GM12878 (cell line): ENCODE measurements around the gene GALNT17. TPM values are rescaled to one million over a fixed set of nuclear protein-coding genes. Genes with fewer than 3 reads are reported as not detected.

Experiments used
- ATAC-seq: fragments of 200-7000 bp; cut with Tn5 transposase; 3 replicates; pipeline ENCODE4 v1.9.1; 2020; ENCODE audit warnings: mild to moderate bottlenecking, moderate library complexity
- BruUV-seq: library from RNA; stranded (reverse); fragments of 400-500 nt; replicated peaks from 2 replicates; lab custom pipeline; 2021; lab: Mats Ljungman, UMichigan
- CTCF ChIA-PET: fragments of 300-600 bp; sonication (Branson Sonifier 250); formaldehyde crosslinking; extraction: SDS; loops from one replicate; lab custom pipeline; 2021; ENCODE audit warnings: inconsistent platforms; lab: Yijun Ruan, JAX
- POLR2A ChIA-PET: fragments of 350-600 bp; formaldehyde crosslinking; extraction: SDS; loops from one replicate; lab custom pipeline; 2021; ENCODE audit warnings: inconsistent platforms; lab: Charles Lee
- RAD21 ChIA-PET: fragments of 300-600 bp; sonication (Branson Sonifier 250); formaldehyde crosslinking; loops from one replicate; lab custom pipeline; 2023; ENCODE audit warnings: antibody characterized with exemption; ENCODE audit not compliant: unreplicated experiment; lab: Charles Lee
- SMC1A ChIA-PET: fragments of 300-600 bp; sonication (Branson Sonifier 250); formaldehyde crosslinking; loops from one replicate; lab custom pipeline; 2023; ENCODE audit not compliant: unreplicated experiment, uncharacterized antibody; lab: Charles Lee
- DNase-seq: peaks from one replicate; pipeline ENCODE4 v3.0.0-alpha.2; 2011; ENCODE audit warnings: low read depth, low spot score
- FAIRE-seq: peaks from 3 replicates; lab custom pipeline; 2011; peaks lifted over from hg19 to GRCh38; lab: Jason Lieb, UNC
- H2AFZ ChIP-seq: 2 replicates; pipeline ENCODE4 v1.6.0; 2011; ENCODE audit warnings: low read depth, low read length, control low read depth; ENCODE audit not compliant: control insufficient read depth
- H3K27ac ChIP-seq: 2 replicates; pipeline ENCODE4 v1.5.1; 2011; ENCODE audit warnings: control low read depth; ENCODE audit not compliant: control insufficient read depth, insufficient read depth
- H3K27me3 ChIP-seq, 2 experiments: replicated peaks in 1 of 2; 2 replicates each; pipeline versions ENCODE4 v1.6.0 to v1.6.1; 2011; ENCODE audit warnings: low read length in 1 of 2; ENCODE audit not compliant: control insufficient read depth in 2 of 2, insufficient read depth in 2 of 2
- H3K36me3 ChIP-seq, 2 experiments: 2 replicates each; pipeline ENCODE4 v1.5.1; 2011; ENCODE audit warnings: low read length in 1 of 2; ENCODE audit not compliant: control insufficient read depth in 2 of 2, insufficient read depth in 2 of 2
- H3K4me1 ChIP-seq: 2 replicates; pipeline ENCODE4 v1.6.1; 2011; ENCODE audit warnings: mild to moderate bottlenecking, low read length, moderate library complexity, mixed read lengths; ENCODE audit not compliant: control insufficient read depth, insufficient read depth
- H3K4me2 ChIP-seq: 2 replicates; pipeline ENCODE4 v1.6.0; 2011; ENCODE audit warnings: control low read depth; ENCODE audit not compliant: control insufficient read depth, insufficient read depth
- H3K4me3 ChIP-seq: fragments of 200-600 bp; sonication (generic); 2 replicates; pipeline ENCODE4 v1.5.1; 2016
- H3K79me2 ChIP-seq: 2 replicates; pipeline ENCODE4 v1.6.0; 2011; ENCODE audit warnings: low read length; ENCODE audit not compliant: control insufficient read depth, insufficient read depth
- H3K9ac ChIP-seq: 2 replicates; pipeline ENCODE4 v1.8.0; 2011; ENCODE audit warnings: low read length, control low read depth, mixed read lengths; ENCODE audit not compliant: control insufficient read depth, insufficient read depth
- H3K9me3 ChIP-seq: replicated peaks from 3 replicates; pipeline ENCODE4 v1.5.1; 2011; ENCODE audit warnings: mild to moderate bottlenecking, low read length; ENCODE audit not compliant: control insufficient read depth, insufficient read depth
- H4K20me1 ChIP-seq: 2 replicates; pipeline ENCODE4 v1.6.0; 2011; ENCODE audit not compliant: control insufficient read depth, insufficient read depth
- BMI1 ChIP-seq: fragments of 450-650 bp; IDR thresholded peaks from 2 replicates; pipeline ENCODE4 v1.6.1; 2016; ENCODE audit warnings: mild to moderate bottlenecking, moderate library complexity, borderline replicate concordance
- CREB1 ChIP-seq: IDR thresholded peaks from 2 replicates; pipeline ENCODE4 v1.6.1; 2012; ENCODE audit warnings: low read depth, mild to moderate bottlenecking, inconsistent platforms
- CREM ChIP-seq: IDR thresholded peaks from 2 replicates; pipeline ENCODE4 v1.6.1; 2014; ENCODE audit warnings: antibody characterized with exemption, low read depth
- EP300 ChIP-seq, 2 experiments: fragments of 150-350 bp in 1 of 2; IDR thresholded peaks; 2 replicates each; pipeline ENCODE4 v1.6.1; 2011 to 2012; ENCODE audit warnings: low read depth in 2 of 2, low read length in 2 of 2, borderline replicate concordance in 1 of 2, improper control_type of control experiment in 1 of 2, inconsistent platforms in 1 of 2; ENCODE audit not compliant: control insufficient read depth in 1 of 2
- HDAC2 ChIP-seq: fragments of 200-600 bp; sonication (generic); IDR thresholded peaks from 2 replicates; pipeline ENCODE4 v1.6.1; 2017
- IKZF1 ChIP-seq: fragments of 450-650 bp; conservative IDR thresholded peaks from 2 replicates; pipeline ENCODE4 v1.6.1; 2017; ENCODE audit warnings: antibody characterized with exemption, mild to moderate bottlenecking
- NFXL1 ChIP-seq: fragments of 450-650 bp; IDR thresholded peaks from 2 replicates; pipeline ENCODE4 v1.6.1; 2017; ENCODE audit warnings: antibody characterized with exemption, mild to moderate bottlenecking, borderline replicate concordance
- POLR2AphosphoS2 ChIP-seq: IDR thresholded peaks from 2 replicates; pipeline ENCODE4 v1.6.1; 2011; ENCODE audit warnings: low read depth, mild to moderate bottlenecking, low read length, improper control_type of control experiment, moderate library complexity
- RB1 ChIP-seq: fragments of 450-650 bp; formaldehyde crosslinking; IDR thresholded peaks from 2 replicates; pipeline ENCODE4 v1.6.1; 2017; ENCODE audit warnings: mild to moderate bottlenecking, borderline replicate concordance
- RELB ChIP-seq: fragments of 450-650 bp; IDR thresholded peaks from 2 replicates; pipeline ENCODE4 v1.6.1; 2017; ENCODE audit warnings: low read depth, mild to moderate bottlenecking, moderate library complexity
- WRNIP1 ChIP-seq: IDR thresholded peaks from 2 replicates; pipeline ENCODE4 v1.6.1; 2011; ENCODE audit warnings: low read depth, low read length, improper control_type of control experiment, borderline replicate concordance
- ZSCAN29 ChIP-seq: fragments of 450-650 bp; IDR thresholded peaks from 2 replicates; pipeline ENCODE4 v1.6.1; 2017; ENCODE audit warnings: mild to moderate bottlenecking, moderate library complexity
- in situ Hi-C: fragments of 300-500 bp; cut with MboI; formaldehyde crosslinking; loops from 9 replicates; pipeline ENCODE4 v1.14.3; 2018; ENCODE audit warnings: mixed read lengths
- intact Hi-C: fragments of 100-400 bp; cut with micrococcal nuclease; formaldehyde crosslinking; loops from one replicate; pipeline ENCODE4 v1.14.2; 2022; ENCODE audit not compliant: unreplicated experiment
- polyA plus RNA-seq, 11 experiments: library from polyadenylated mRNA; depleted of rRNA in 4 of 11; unstranded in 6 of 11; stranded (reverse) in 5 of 11; fragments of >200 nt; fragmentation: Nextera tagmentation in 4 of 11; fragmentation: Illumina TruSeq in 1 of 11; extraction: Ambion mirVana in 4 of 11; extraction: Trizol in 1 of 11; gene quantifications; 1 replicate in 1 of 11; 2 replicates in 10 of 11; pipeline versions ENCODE4 v1.2.1 to v1.2.3, GENCODE V29; 2011 to 2016; ENCODE audit warnings: inconsistent platforms in 2 of 11, missing spikeins in 2 of 11, low read depth in 1 of 11
- total RNA-seq, 4 experiments: library from RNA; depleted of rRNA in 3 of 4; stranded (reverse); fragments of >200 nt in 3 of 4; fragmentation: Illumina TruSeq in 1 of 4; extraction: Trizol in 1 of 4; gene quantifications; 2 replicates each; pipeline versions ENCODE4 v1.2.1 to v1.2.3, GENCODE V29; 2013 to 2021
- TF ChIP-seq, protein P1 (sequence below): IDR thresholded peaks from 2 replicates; pipeline ENCODE4 v1.6.1; 2012; ENCODE audit warnings: improper control_type of control experiment, low read depth, low read length; ENCODE audit not compliant: insufficient replicate concordance
- TF ChIP-seq, protein P2 (sequence below): IDR thresholded peaks from 2 replicates; pipeline ENCODE4 v1.6.1; 2012; ENCODE audit warnings: low read length, inconsistent platforms
- TF ChIP-seq, protein P3 (sequence below): fragments of 450-650 bp; IDR thresholded peaks from 2 replicates; pipeline ENCODE4 v1.6.1; 2018; ENCODE audit warnings: borderline replicate concordance, mild to moderate bottlenecking; ENCODE audit not compliant: partially characterized antibody

Gene GALNT17
- total and polyA plus RNA-seq, 10 of the 15 experiments (the other 5 are each of a cell fraction or from before 2014, with no cell fraction given) = 0.12 to 0.15 TPM; not detected in 8

DNA sequence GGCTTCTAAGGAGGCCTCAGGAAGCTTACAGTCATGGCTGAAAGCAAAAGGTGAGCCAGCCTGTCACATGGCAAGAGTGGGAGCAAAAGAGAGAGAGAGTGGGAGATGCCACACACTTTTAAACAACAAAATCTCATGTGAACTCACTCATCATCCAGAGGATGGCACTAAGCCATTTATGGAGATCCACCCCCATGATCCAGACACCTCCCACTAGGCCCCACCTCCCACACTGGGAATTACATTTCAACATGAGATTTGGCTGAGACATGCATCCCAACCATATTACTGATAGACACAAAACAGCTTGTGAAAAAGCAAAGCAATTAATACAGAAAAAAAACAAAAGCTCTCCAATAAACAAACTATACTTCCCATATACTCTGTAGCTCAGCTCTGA, 210.3 kb downstream of the GALNT17 start:
- POLR2A ChIA-PET = no interaction called here
- Histone ChIP-seq H4K20me1 (no peaks in the 10 kb centered on the region), H3K27ac (no peak overlapping the region), H3K79me2 (no peaks in the 10 kb centered on the region), H3K9ac (no peak overlapping the region), H3K4me2 (no peak overlapping the region), H3K4me3 (no peak overlapping the region), H3K4me1 (no peaks in the 10 kb centered on the region), H3K27me3 (no peaks in the 10 kb centered on the region), H3K9me3 (no peaks in the 10 kb centered on the region; the same call in 2 of the 3 replicates), H2AFZ (no peak overlapping the region), H3K36me3 (no peaks in the 10 kb centered on the region)
- no peak for ATAC-seq
- BruUV-seq = no TSS peak
- RAD21 ChIA-PET = no interaction called here
- CTCF ChIA-PET = no interaction called here
- SMC1A ChIA-PET = no interaction called here
- FAIRE-seq = no peak
- no peak for DNase-seq
- in situ Hi-C loops (no loop called here), intact Hi-C loops (no loop called here)
- TF ChIP-seq HDAC2 (no peak), RELB (no peak), RB1 (no peak), IKZF1 (no peak), EP300 (IDR thresholded peaks at IDR 0.05; ENCODE audit: borderline replicate concordance in 1 of 2, control insufficient read depth in 1 of 2, low read depth in 2 of 2, low read length in 2 of 2) (no peak), CREB1 (no peak), ZSCAN29 (no peak), WRNIP1 (no peak), BMI1 (no peak), POLR2AphosphoS2 (no peak), CREM (no peak), NFXL1 (no peak)
- TF ChIP-seq, protein P1, sequence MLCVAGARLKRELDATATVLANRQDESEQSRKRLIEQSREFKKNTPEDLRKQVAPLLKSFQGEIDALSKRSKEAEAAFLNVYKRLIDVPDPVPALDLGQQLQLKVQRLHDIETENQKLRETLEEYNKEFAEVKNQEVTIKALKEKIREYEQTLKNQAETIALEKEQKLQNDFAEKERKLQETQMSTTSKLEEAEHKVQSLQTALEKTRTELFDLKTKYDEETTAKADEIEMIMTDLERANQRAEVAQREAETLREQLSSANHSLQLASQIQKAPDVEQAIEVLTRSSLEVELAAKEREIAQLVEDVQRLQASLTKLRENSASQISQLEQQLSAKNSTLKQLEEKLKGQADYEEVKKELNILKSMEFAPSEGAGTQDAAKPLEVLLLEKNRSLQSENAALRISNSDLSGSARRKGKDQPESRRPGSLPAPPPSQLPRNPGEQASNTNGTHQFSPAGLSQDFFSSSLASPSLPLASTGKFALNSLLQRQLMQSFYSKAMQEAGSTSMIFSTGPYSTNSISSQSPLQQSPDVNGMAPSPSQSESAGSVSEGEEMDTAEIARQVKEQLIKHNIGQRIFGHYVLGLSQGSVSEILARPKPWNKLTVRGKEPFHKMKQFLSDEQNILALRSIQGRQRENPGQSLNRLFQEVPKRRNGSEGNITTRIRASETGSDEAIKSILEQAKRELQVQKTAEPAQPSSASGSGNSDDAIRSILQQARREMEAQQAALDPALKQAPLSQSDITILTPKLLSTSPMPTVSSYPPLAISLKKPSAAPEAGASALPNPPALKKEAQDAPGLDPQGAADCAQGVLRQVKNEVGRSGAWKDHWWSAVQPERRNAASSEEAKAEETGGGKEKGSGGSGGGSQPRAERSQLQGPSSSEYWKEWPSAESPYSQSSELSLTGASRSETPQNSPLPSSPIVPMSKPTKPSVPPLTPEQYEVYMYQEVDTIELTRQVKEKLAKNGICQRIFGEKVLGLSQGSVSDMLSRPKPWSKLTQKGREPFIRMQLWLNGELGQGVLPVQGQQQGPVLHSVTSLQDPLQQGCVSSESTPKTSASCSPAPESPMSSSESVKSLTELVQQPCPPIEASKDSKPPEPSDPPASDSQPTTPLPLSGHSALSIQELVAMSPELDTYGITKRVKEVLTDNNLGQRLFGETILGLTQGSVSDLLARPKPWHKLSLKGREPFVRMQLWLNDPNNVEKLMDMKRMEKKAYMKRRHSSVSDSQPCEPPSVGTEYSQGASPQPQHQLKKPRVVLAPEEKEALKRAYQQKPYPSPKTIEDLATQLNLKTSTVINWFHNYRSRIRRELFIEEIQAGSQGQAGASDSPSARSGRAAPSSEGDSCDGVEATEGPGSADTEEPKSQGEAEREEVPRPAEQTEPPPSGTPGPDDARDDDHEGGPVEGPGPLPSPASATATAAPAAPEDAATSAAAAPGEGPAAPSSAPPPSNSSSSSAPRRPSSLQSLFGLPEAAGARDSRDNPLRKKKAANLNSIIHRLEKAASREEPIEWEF = no peak
- TF ChIP-seq, protein P2, sequence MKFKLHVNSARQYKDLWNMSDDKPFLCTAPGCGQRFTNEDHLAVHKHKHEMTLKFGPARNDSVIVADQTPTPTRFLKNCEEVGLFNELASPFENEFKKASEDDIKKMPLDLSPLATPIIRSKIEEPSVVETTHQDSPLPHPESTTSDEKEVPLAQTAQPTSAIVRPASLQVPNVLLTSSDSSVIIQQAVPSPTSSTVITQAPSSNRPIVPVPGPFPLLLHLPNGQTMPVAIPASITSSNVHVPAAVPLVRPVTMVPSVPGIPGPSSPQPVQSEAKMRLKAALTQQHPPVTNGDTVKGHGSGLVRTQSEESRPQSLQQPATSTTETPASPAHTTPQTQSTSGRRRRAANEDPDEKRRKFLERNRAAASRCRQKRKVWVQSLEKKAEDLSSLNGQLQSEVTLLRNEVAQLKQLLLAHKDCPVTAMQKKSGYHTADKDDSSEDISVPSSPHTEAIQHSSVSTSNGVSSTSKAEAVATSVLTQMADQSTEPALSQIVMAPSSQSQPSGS = no peak
- TF ChIP-seq, protein P3, sequence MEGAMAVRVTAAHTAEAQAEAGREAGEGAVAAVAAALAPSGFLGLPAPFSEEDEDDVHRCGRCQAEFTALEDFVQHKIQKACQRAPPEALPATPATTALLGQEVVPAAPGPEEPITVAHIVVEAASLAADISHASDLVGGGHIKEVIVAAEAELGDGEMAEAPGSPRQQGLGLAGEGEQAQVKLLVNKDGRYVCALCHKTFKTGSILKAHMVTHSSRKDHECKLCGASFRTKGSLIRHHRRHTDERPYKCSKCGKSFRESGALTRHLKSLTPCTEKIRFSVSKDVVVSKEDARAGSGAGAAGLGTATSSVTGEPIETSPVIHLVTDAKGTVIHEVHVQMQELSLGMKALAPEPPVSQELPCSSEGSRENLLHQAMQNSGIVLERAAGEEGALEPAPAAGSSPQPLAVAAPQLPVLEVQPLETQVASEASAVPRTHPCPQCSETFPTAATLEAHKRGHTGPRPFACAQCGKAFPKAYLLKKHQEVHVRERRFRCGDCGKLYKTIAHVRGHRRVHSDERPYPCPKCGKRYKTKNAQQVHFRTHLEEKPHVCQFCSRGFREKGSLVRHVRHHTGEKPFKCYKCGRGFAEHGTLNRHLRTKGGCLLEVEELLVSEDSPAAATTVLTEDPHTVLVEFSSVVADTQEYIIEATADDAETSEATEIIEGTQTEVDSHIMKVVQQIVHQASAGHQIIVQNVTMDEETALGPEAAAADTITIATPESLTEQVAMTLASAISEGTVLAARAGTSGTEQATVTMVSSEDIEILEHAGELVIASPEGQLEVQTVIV = no peak
